Sigmoid colon (tissue), 4 donors: ENCODE measurements around the gene PODXL.

Source experiments
- CTCF ChIP-seq, 4 experiments: fragments of 450-650 bp in 3 of 4; fragments of 200-600 bp in 1 of 4; IDR thresholded peaks; one replicate each; pipeline ENCODE4 v1.5.1; 2016 to 2019; ENCODE audit warnings: antibody characterized with exemption in 4 of 4, mild to moderate bottlenecking in 3 of 4, moderate library complexity in 2 of 4
- EP300 ChIP-seq, 4 donors: sonication (generic); formaldehyde crosslinking; IDR thresholded peaks; one replicate each; pipeline ENCODE4 v1.6.1; 2017; ENCODE audit warnings: antibody characterized with exemption in 4 of 4

GRCh38 chr7:131538071-131538812 is 18.2 kb downstream of the PODXL start:
- TF ChIP-seq CTCF (IDR thresholded peaks at IDR 0.05) (no peak), EP300 (IDR thresholded peaks at IDR 0.05) (no peak)
